ENCODE measurements around the gene C3orf20.
"Not testable (repeated sequence)": the region's sequence is repeated elsewhere in the genome, so short reads cannot be mapped to it uniquely, and the experiment has no call there.

C3orf20 gene

DNA sequence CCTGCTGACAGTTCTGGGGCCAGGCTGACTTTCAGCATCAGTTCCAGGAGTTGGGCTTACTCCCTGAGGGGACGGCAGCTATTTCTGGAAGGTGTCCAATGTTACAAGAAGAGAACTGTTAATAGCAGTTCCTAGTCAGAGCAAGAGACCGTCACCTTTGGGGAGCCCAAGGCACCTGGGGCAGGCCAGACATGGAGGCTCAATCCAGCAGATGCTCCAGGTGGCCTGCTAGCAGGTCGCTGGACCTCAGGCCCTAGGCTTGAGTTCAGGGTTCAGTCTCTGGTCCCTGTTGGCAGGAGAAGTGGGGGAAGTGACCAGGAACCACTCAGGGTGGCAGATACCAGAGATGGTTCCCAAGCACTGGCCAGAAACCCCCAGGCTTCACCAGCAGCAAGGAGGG is 25.9 kb downstream of the C3orf20 start:
- DNase-seq (ENCODE audit: low read depth): no peak

DNA sequence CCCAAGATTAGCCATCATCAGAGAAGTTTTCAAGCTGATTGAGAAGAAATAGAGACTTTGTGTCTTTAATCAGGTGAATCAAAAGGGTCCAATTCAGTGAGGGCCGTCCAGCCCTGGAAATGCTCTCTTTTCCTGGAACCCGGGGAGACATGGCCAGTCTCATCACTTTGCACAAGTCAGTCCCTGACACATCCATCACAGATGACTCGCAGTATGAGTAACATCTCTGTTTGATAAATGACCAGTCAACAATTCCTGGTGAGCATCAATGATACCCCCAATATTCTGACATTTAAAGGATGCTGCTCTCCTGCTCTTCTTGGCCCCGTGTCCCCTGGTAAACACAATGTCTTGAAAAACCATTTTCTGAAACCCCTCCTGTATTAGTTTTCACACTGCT is 26.7 kb downstream of the C3orf20 start:
- DNase-seq (ENCODE audit: low read depth): no peak

DNA sequence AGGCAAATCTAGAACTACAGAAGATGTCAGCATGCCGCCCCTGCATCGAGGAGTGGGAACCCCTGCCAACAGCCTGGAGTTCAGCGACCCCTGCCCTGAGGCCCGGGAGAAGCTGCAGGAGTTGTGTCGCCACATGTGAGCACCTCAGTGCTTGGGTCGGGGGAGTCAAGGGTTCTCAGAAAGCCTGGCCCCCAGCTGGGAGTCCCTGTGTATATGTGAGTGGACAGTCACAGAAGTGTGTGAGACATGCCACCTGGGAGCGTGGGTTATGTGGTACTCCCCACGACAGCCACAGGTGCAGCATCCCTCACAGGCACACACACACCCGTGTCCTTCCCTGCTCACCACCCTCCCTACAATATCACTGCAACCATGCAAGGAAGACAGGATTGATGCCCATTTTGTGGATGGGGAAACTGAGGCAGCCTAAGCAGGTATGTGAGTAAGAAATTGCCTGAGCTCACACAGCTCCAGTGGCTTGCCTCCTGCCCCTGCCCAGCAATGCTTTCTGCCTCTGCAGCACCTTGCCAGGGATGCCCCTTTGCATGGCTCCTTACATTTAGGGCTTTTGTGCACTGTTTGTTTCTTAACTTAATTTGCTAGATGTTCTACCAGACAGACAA is 28.3 kb downstream of the C3orf20 start:
- DNase-seq (ENCODE audit: low read depth): no peak

DNA sequence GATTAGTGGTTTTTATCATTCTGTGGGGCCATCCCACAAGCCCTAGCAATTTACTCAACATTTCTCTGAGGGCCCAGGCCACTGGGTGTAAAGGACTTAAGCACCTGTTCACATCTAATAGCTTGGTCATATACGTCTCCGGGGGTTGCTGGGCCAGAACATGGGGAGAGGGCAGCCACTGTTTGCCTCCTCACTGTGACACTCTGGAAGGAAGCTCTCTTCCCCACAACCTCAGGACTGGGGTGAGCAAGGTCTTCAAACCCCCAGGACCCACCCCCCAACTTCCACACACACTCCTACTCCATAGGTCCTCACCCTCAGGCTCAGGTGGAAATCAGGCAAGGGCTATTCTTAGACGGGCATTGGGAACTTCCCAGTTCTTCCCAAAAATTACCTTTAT is 28.9 kb downstream of the C3orf20 start:
- DNase-seq (ENCODE audit: low read depth): no peak

DNA sequence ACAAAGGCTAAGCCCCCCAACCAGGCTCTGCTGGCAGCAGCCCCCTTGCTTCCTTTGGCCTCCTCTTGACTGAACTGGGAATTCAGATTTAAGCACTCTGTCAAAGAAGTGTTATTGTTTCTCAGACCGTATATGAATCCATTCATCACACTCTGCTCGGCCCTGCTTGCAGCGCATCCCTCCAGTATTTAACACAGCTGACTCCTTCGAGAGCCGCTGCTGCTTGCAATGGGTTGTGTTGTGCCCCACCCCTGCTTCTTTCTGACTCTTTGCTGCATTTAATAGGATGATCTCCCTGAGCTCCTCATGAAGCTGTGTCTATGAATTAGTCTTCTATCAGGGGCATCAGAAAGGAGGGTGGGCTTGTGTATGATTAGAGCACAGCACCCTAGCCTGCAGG is 31.2 kb downstream of the C3orf20 start:
- no peak for DNase-seq (ENCODE audit: low read depth)

DNA sequence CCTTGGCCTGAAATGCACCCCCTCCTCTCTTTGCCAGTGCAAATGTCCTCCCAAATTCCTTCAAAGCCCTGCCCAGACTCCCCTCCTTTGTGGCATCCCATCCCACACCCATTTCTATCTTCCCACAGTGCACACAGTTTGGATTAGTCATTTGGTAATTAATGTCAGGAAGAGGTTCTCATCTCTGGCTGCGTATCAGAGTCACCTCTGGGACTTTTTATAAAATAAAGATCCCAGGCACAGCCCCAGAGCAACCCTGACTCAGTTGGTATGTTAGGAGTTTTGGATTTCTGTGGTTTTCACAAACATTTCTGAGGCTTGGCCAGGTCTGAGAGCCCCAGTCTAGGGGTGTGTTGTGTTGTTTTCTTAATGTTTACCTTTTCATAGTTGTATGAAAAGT is 41.6 kb downstream of the C3orf20 start:
- DNase-seq (ENCODE audit: low read depth): no peak

DNA sequence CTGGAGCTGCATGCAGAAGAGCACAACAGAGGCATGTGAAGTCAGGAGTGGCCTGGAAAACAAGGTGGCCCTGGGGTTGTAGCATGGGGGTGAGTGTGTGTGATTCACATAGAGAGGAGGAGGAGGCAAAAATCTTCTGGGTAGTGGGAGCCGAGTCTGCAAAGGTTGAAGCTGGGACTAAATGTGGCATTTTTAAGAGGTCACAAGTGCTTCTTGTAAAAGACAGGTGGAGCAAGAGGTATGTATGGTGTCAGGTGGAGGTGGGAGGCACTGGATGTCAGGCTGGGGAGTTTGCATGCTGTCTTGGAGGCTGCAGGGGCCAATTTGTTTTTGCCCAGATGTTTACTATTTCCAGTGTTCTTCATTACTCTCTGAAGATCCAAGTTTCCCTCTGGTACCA is 42.4 kb downstream of the C3orf20 start:
- no peak for DNase-seq (ENCODE audit: low read depth)

DNA sequence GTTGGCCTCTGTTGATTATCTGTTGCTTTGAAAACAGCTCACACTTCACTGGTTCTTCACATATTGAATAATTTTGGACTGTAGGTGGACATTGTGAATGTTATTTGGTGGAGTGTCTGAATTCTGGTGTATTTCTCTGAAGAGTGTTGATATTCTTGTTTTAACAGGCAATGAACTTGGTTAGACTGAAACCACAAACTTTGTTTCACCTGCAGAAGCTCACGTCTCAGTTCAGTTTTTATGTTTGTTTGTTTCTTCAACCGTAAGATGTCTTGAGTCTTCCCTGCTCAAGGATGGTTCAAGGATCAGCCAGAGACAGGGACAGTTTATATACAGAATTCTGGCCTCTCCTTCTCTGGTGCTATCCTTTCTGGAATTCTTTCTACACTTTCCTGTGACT is 43.6 kb downstream of the C3orf20 start:
- DNase-seq (ENCODE audit: low read depth): no peak

DNA sequence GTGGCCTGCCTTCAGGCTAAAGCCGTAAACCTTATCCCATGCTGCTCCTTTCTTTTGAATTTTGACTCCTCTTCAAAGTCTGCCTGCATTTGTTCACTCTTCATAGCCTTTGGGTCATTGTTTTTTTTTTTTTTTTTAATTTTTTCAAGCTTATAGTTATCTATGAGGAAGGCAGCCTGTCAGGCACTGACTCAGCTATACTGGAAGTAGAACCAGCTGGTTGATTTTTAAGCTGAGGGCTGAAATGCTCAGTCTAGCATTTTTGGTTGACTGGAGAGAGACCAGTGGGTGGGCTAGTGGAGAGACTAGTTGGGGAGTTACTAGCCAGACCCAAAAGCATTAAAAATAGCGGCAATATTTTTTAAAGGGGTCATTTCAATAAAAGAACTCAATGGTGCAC is 44.1 kb downstream of the C3orf20 start:
- DNase-seq (ENCODE audit: low read depth): no peak

DNA sequence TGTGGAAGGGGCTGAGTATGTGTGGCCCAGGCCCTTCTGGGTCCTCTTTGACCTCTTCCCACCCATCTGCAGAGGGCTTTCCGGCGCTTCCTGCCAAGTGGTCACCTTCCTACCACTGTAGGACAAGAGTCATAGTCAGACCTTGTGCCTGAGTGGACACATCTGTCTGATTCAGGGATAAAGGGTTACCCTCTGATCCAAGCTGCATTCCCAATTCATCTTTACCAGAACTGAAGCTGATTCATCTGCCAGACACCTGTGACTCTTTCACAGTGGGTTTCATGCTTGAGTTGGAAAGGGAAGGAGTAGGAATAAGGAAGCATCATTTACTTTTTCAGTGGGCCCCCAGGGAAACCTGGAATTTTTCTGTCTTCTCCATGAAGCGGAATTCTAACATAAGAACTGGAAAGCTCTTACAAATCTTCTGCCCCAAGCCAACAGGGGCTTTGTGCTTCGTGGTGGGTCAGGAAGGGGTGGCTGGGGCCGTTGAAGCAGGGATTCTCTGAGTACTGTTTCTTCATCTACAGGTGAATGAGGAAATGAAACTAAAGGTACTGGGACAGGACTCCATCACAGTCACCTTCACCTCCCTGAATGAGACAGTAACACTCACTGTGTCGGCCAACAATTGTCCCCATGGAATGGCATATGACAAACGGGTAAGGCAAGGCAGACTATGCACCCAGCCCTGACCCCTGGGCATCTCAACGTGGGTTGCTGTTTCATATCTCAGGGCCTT is 46.4 kb downstream of the C3orf20 start:
- no peak for DNase-seq (ENCODE audit: low read depth)

DNA sequence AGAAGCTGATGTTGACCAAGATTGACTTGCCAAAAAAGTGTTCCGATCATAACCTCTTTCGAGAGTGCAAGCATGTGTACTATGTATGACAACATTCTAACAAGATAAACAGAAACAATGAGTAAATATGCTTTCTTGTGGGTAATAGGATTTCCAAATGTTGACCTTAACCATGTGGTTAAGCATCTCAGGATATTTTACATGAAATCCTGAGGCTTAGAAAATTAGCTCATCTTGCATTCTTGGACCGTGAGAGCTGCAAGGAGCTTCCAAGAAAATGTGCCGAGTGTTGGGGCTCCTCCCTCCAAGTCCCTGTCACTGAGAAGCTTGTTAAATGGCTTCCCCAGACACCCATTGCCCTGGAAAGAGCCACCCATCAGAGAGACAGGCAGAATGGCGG is 50.1 kb downstream of the C3orf20 start:
- DNase-seq (ENCODE audit: low read depth): no peak

DNA sequence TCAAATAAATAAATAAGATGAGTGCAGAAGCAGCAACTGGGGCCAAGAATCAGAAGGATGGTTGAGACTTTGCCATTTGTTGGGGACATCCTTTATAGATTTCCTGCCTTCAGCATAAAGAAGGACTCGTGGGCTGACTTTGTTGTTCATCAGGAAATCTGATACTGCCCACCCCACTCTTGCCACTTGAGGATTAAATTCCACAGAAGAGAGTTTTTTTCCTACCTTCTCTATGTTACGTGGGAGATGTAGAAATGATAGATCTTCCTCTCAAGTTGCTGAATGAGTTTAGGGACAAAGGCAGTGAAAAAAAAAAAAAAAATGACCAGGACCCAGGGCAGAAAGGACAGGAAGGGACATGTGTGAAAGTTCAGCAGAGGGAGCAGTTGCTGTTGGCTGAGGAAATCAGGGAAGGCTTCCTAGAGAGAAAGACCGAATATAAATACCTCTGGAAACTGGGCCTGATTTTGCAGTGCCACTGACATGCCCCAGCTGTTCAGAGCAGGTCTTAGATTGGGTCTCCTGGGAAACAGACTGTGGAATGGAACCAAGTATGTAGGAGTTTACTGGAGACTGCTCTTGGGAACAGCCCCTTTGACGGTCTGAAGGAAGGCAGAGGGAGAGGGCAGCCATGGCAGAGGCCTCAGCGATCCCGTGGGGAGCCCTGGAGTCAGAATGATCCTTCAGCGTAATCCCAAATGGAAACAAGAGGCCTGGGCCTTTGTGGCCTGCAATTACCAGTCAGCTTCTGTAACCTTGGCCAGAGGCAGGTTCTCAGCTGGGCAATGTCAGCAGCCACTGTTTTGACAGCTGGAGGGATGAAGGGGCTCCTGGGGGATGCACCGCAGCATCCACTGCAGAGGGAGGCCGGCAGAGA is 50.9 kb downstream of the C3orf20 start:
- no peak for DNase-seq (ENCODE audit: low read depth)

DNA sequence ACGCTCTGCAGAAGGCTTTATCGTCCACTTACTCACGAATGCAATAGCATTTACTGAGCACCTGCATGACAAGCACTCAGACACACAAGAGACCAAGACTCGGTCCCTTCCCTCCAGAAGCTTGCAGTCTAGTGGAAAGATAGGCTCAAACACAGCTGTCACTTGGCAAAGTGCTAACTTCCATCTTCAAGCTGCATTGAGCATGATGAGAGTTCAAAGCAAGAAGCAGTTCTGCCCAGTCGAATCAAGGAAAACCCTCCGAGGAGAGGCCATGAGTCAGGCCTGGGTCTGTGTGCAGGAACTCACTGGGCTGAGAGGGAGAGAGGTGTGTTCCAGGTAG is 51.5 kb downstream of the C3orf20 start:
- no peak for DNase-seq (ENCODE audit: low read depth)

DNA sequence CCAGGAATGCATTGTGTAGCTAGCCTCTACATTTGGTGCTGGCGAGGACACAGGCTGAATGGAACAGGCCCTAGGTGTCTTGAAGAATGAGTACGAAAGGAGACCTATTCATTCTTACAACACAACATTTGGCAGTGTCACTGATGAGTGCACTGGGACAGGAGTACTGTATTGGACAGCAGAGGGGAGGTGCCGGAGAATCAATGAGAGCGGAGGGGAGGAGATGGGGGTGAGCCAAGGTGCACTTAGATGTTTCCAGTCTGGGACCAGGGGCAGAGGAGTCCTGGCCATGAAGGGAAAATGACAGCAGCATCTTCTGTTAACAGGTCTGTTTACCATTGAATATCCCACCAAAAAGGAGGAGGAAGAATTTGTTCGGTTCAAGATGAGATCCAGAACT is 53.2 kb downstream of the C3orf20 start:
- no peak for DNase-seq (ENCODE audit: low read depth)

DNA sequence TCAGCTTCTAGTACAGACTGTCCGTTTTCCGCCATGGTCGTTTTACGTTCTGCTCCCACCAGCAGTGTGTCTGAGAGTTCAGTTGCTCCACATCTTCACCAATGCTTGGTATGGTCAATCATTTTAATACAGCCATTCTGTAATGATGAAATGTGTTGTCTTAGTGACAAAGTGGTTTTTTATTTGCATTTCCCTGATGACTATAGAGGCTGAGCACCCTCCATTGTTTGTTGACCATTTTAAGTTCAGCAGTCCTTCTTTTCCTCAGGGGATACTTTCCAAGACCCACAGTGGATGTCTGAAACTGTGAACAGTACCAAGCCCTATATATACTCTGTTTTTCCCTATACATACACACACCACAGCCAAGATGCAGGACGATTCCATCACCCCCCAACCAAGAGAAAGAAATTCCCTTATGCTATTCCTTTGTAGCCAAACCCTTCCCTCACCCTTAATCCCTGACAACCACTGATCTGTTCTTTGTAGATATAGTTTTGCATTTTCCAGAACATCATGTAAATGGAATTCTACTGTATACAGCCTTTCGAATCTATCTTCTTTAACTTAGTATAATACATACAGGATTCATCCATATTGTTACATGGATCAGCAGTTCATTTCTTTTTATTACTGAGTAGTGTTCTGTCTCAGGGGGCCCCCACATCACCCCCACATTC is 55.9 kb downstream of the C3orf20 start:
- no peak for DNase-seq (ENCODE audit: low read depth)

DNA sequence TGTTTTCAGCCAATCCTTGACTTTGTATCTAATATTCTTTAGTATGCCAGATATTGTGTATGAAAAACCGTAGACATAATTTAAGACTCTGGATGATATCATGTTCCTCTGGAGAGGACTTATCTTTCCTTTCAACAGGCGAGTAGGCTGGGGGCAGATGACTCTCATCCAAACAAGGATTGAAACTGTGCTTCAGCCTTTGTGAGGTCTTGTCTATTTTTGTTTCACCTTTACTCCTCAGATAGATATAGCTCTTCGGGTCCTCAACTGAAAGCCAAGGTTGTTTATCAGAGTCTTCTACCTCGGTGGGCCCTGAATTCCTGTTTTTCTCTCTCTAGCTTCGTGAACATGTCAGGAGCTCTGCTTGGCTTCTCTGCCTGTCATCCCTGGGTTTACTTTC is 66.0 kb downstream of the C3orf20 start:
- no peak for DNase-seq (ENCODE audit: low read depth)

DNA sequence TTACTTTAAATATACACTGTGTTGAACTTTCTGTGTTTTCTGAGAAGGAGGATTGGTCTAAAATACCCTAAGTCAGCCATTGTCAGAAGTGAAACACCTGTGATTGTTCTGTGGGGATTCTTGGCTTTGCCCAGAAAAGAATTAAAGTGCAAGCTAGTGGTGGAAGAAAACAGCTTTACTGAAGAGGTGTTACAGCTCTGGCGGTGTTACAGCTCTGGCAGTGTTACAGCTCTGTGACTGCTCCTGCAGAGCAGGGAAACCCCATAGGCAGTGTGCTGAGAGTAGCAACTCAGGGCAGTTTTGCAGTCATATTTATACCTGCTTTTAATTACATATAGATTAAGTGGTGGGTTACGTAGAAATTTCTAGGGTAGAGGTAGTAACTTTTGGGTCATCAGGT is 66.6 kb downstream of the C3orf20 start:
- DNase-seq (ENCODE audit: low read depth): no peak

DNA sequence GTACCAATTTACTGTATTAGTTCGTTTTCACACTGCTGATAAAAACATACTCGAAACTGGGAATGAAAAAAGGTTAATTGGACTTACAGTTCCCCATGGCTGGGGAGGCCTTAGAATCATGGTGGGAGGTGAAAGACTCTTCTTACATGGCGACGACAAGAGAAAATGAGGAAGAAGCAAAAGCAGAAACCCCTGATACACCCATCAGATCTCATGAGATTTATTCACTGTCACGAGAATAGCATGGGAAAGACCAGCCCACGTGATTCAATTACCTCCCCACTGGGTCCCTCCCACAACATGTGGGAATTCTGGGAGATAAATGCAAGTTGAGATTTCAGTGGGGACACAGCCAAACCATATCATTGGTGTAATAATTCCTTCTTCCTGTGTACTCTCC is 69.6 kb downstream of the C3orf20 start:
- DNase-seq (ENCODE audit: low read depth): no peak

DNA sequence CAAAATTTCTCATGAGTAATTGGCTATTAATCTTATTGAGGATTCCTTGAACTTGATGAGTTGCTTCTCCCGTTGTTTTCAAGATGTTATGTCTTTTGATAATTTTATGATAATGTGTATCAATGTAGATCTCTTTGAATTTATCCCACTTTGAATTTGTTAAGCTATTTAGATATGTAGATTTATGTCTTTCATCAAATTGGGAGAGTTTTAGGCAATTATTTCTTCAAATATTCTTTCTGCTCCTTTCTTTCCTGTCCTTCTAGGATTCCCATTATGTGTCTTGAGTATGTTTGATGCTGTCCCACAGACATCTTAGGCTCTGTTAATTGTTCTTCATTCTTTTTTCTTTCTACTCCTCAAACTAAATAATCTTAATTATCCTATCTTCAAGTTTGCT is 75.7 kb downstream of the C3orf20 start:
- no peak for DNase-seq (ENCODE audit: low read depth)

DNA sequence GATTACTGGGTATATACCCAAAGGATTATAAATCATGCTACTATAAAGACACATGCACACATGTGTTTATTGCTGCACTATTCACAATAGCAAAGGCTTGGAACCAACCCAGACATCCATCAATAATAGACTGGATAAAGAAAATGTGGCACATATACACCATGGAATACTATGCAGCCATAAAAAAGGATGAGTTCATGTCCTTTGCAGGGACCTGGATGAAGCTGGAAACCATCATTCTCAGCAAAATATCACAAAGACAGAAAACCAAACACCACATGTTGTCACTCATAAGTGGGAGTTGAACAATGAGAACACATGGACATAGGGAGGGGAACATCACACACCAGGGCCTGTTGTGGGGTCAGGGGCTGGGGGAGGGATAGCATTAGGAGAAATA is 78.0 kb downstream of the C3orf20 start:
- not testable (repeated sequence) for DNase-seq (ENCODE audit: low read depth)

DNA sequence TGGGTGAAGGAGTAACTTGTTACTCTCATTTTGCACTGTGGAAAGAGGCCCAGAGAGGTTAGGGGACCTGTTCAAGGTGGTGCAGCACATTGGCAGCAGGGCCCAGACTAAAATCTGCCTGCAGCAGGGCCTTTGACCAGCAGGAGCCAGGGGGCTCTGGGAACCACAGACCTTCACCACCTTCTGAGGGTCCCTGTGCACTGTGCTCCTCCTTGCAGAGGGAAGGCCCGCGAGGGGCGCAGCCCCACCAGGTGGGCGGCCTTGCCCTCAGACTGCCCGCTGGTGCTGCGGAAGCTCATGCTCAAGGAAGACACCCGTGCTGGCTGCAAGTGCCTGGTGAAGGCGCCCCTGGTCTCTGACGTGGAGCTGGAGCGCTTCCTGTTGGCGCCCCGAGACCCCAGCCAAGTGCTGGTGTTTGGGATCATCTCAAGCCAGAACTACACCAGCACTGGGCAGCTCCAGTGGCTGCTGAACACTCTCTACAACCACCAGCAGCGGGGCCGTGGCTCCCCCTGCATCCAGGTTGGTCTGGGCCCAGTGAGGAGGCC is 82.3 kb downstream of the C3orf20 start:
- DNase-seq (ENCODE audit: low read depth): no peak

DNA sequence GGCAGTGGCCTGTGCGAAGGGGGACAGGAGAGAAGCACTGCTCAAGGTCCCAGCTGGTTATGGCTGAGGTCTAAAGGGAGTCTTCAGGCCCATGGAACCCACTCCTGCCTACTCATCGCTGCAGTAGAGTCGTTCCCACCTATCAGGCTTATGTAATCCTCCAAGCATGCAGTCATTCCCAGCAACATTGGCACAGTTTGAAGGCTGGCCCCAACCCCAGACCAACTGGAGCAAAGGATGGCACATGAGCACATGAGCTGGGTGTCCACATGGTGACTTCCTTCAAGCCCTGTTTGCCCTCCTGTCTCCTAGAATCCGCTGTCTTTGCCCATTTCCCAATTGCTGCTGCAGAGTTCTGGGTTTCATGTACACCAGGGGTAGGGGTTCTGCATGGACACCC is 83.4 kb downstream of the C3orf20 start:
- no peak for DNase-seq (ENCODE audit: low read depth)

All from activated T-cell treated with anti-CD3 and anti-CD28 coated beads for 1 hour (primary cell).